ENCODE data around the gene ARMH1. TPM values are rescaled to one million over a fixed set of nuclear protein-coding genes. Genes with fewer than 3 reads are reported as not detected.
"Not testable (repeated sequence)": the region's sequence is repeated elsewhere in the genome, so short reads cannot be mapped to it uniquely, and the experiment has no call there.

The ARMH1 gene
- total RNA-seq, 1 donor from 2014 or later = 3.0 TPM

DNA sequence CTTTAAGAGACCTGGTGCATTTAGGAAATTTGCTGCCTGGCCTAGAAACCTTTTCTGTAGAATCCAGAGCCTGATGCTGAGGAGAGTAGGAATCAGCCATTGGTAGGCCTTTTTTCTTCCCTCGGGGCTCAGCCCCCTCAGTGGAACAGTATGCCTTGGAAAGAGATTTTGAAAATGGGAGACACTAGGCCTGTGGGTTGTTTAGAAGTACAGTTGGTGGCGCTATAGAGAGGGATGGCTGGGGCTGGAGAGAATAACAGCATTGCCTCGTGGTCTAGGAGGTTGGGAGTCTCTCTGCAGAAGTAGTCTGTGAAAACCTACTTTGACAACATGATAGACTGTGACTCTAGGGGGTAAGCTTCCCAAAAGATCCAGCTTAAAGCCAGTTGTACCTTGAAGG, 73.4 kb downstream of the ARMH1 start:
- TF ChIP-seq, protein P1, sequence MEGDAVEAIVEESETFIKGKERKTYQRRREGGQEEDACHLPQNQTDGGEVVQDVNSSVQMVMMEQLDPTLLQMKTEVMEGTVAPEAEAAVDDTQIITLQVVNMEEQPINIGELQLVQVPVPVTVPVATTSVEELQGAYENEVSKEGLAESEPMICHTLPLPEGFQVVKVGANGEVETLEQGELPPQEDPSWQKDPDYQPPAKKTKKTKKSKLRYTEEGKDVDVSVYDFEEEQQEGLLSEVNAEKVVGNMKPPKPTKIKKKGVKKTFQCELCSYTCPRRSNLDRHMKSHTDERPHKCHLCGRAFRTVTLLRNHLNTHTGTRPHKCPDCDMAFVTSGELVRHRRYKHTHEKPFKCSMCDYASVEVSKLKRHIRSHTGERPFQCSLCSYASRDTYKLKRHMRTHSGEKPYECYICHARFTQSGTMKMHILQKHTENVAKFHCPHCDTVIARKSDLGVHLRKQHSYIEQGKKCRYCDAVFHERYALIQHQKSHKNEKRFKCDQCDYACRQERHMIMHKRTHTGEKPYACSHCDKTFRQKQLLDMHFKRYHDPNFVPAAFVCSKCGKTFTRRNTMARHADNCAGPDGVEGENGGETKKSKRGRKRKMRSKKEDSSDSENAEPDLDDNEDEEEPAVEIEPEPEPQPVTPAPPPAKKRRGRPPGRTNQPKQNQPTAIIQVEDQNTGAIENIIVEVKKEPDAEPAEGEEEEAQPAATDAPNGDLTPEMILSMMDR (IDR thresholded peaks at IDR 0.05) = no peak
- DNase-seq (ENCODE audit: extremely low spot score, unreplicated experiment) = no peak
- H3K4me1 Mint-ChIP-seq (ENCODE audit: unreplicated experiment) = no peaks in the 10 kb centered on the region
- no peak overlapping the region for H3K27ac Mint-ChIP-seq (ENCODE audit: unreplicated experiment)
- no peaks in the 10 kb centered on the region for H3K36me3 Mint-ChIP-seq (ENCODE audit: unreplicated experiment)
- H3K4me3 Mint-ChIP-seq (ENCODE audit: unreplicated experiment) = no peak overlapping the region
- H3K9me3 Mint-ChIP-seq (ENCODE audit: unreplicated experiment) = no peaks in the 10 kb centered on the region
- no peaks in the 10 kb centered on the region for H3K27me3 Mint-ChIP-seq (ENCODE audit: unreplicated experiment)

DNA sequence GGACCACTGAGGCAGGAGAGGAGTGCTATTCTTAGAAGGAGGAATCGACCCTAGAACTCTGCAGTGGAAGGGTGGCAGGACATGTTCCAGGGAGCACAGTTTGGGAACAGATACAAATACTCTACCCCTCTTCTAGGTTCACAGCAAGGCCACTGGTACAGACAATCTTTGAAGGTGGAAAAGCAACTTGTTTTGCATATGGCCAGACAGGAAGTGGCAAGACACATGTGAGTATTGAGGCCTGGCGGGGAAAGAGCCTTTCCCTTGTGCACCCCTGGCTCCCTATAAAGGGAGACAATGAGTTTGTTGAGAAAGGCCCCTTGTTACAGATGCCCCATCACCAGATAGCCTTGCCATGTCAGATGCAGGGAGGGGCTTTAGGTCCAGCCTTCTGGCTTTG, 82.9 kb downstream of the ARMH1 start:
- no peaks in the 10 kb centered on the region for H3K9me3 Mint-ChIP-seq (ENCODE audit: unreplicated experiment)

DNA sequence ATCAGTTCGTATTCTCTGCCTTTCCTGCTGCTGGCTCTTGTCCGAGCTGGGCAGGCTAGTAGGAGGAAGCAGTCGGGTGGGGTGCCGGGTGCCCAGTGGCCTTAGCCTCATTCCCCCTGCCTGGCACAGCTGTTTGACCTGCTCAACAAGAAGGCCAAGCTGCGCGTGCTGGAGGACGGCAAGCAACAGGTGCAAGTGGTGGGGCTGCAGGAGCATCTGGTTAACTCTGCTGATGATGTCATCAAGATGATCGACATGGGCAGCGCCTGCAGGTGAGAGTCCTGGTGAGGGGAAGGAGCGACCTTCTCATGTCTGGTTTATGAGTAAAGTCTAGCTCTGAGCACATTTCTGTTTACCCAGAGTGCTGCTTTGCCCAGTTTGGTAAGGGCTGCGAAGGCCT, 84.6 kb downstream of the ARMH1 start:
- Mint-ChIP-seq H3K9me3 (ENCODE audit: unreplicated experiment) (no peaks in the 10 kb centered on the region), H3K4me3 (ENCODE audit: unreplicated experiment) (no peak overlapping the region), H3K36me3 (ENCODE audit: unreplicated experiment) (no peaks in the 10 kb centered on the region), H3K27me3 (ENCODE audit: unreplicated experiment) (no peaks in the 10 kb centered on the region), H3K27ac (ENCODE audit: unreplicated experiment) (no peak overlapping the region), H3K4me1 (ENCODE audit: unreplicated experiment) (no peaks in the 10 kb centered on the region)
- DNase-seq (ENCODE audit: extremely low spot score, unreplicated experiment) = no peak
- TF ChIP-seq, protein P1 (IDR thresholded peaks at IDR 0.05) = no peak

More for the DNA sequence above, 82.9 kb downstream of the ARMH1 start:
- Mint-ChIP-seq H3K27me3 (ENCODE audit: unreplicated experiment) (no peaks in the 10 kb centered on the region), H3K27ac (ENCODE audit: unreplicated experiment) (no peak overlapping the region), H3K4me1 (ENCODE audit: unreplicated experiment) (no peaks in the 10 kb centered on the region), H3K4me3 (ENCODE audit: unreplicated experiment) (no peak overlapping the region), H3K36me3 (ENCODE audit: unreplicated experiment) (no peaks in the 10 kb centered on the region)
- no peak for DNase-seq (ENCODE audit: extremely low spot score, unreplicated experiment)
- TF ChIP-seq, protein P1 (IDR thresholded peaks at IDR 0.05) = no peak

DNA sequence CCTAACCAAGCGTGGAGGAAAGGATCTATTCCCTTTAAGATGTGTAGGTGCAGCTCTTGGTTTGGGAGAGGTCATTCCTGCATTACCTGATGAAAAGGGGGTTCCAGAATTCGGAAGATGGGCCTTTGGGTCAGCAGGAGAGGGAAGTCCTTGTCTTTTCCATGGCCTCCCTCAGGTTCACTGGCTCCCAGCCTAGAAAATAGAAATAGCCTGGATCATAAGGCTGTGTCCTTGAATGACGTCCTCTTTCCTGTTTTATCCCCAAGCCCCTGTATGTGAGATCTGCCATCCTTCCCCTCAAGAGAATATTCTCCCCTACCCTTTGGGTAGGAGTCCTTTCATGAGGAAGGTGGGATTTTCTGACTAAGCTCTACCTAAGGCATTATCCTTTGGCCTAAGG, 86.4 kb downstream of the ARMH1 start:
- Mint-ChIP-seq H3K27me3 (ENCODE audit: unreplicated experiment) (no peaks in the 10 kb centered on the region), H3K36me3 (ENCODE audit: unreplicated experiment) (no peaks in the 10 kb centered on the region), H3K27ac (ENCODE audit: unreplicated experiment) (no peak overlapping the region), H3K4me1 (ENCODE audit: unreplicated experiment) (no peaks in the 10 kb centered on the region), H3K4me3 (ENCODE audit: unreplicated experiment) (no peak overlapping the region), H3K9me3 (ENCODE audit: unreplicated experiment) (no peaks in the 10 kb centered on the region)
- DNase-seq (ENCODE audit: extremely low spot score, unreplicated experiment) = no peak
- TF ChIP-seq, protein P1 (IDR thresholded peaks at IDR 0.05) = no peak

DNA sequence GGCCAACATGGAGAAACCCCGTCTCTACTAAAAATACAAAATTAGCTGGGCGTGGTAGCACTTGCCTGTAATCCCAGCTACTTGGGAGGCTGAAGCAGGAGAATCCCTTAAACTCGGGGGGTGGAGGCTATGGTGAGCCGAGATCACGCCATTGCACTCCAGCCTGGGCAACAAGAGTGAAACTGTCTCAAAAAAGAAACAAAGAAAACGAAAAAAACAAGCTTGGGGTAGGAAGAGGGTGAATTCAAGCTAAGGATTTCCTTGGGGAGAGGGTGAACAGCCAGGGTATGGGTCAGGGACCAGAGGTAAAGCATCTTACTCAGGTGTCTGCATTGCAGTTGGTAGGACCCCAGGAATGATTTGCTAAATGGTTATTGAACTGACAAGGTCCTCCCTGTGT, 91.9 kb downstream of the ARMH1 start:
- H3K27ac Mint-ChIP-seq (ENCODE audit: unreplicated experiment); H3K36me3 Mint-ChIP-seq (ENCODE audit: unreplicated experiment); H3K27me3 Mint-ChIP-seq (ENCODE audit: unreplicated experiment); DNase-seq (ENCODE audit: extremely low spot score, unreplicated experiment); H3K9me3 Mint-ChIP-seq (ENCODE audit: unreplicated experiment); H3K4me3 Mint-ChIP-seq (ENCODE audit: unreplicated experiment); H3K4me1 Mint-ChIP-seq (ENCODE audit: unreplicated experiment): not testable (repeated sequence)

Other genes with a start within 250 kb of the ARMH1 start
- gene TMEM53, start 233 bp upstream of the ARMH1 start, total RNA-seq = 6.6 and 7.6 TPM in 2 replicates
- not detected in 2 replicates for gene RNU5D-1, start 56.5 kb downstream of the ARMH1 start, total RNA-seq
- 7.5 and 7.7 TPM in 2 replicates for gene KIF2C, start 65.1 kb downstream of the ARMH1 start, total RNA-seq
- gene RPS8, start 100.8 kb downstream of the ARMH1 start, total RNA-seq = 1,690 and 1,756 TPM in 2 replicates
- gene BEST4, start 113.5 kb downstream of the ARMH1 start, total RNA-seq = 0.18 and 0.48 TPM in 2 replicates
- 43.8 and 57.1 TPM in 2 replicates for gene PLK3, start 125.7 kb downstream of the ARMH1 start, total RNA-seq
- 0.48 TPM in 1 of 2 replicates, not detected in the other for gene DYNLT4, start 132.6 kb downstream of the ARMH1 start, total RNA-seq
- gene BTBD19, start 133.8 kb downstream of the ARMH1 start, total RNA-seq = 39.1 and 51.2 TPM in 2 replicates
- gene PTCH2, start 168.5 kb downstream of the ARMH1 start, total RNA-seq = 1.4 TPM in 2 replicates